Neural cell (in vitro differentiated cells): ENCODE measurements around the gene DLG2.

ENCODE experiments used
- EP300 ChIP-seq: fragments of 450-650 bp; conservative IDR thresholded peaks from 2 replicates; pipeline ENCODE4 v1.6.1; 2014; ENCODE audit warnings: antibody characterized with exemption, mild to moderate bottlenecking, moderate library complexity; ENCODE audit not compliant: poor library complexity, severe bottlenecking
- EZH2 ChIP-seq: fragments of 200-600, 300-800 bp; shearing (Covaris generic), sonication (generic); IDR thresholded peaks from 2 replicates; pipeline ENCODE4 v1.6.1; 2014; ENCODE audit warnings: antibody characterized with exemption, low read length, borderline replicate concordance, mild to moderate bottlenecking; ENCODE audit not compliant: insufficient read depth, poor library complexity, severe bottlenecking
- RAD21 ChIP-seq: fragments of 450-650 bp; conservative IDR thresholded peaks from 2 replicates; pipeline ENCODE4 v1.6.1; 2014; ENCODE audit warnings: antibody characterized with exemption, mild to moderate bottlenecking, moderate library complexity
- SMC3 ChIP-seq: fragments of 450-650 bp; conservative IDR thresholded peaks from 2 replicates; pipeline ENCODE4 v1.6.1; 2014; ENCODE audit warnings: antibody characterized with exemption, mild to moderate bottlenecking, moderate library complexity; ENCODE audit not compliant: poor library complexity
- TF ChIP-seq, protein P1 (sequence below): fragments of 450-650 bp; IDR thresholded peaks from 2 replicates; pipeline ENCODE4 v1.5.1; 2014; ENCODE audit warnings: antibody characterized with exemption, mild to moderate bottlenecking, moderate library complexity; ENCODE audit not compliant: poor library complexity, severe bottlenecking

DNA sequence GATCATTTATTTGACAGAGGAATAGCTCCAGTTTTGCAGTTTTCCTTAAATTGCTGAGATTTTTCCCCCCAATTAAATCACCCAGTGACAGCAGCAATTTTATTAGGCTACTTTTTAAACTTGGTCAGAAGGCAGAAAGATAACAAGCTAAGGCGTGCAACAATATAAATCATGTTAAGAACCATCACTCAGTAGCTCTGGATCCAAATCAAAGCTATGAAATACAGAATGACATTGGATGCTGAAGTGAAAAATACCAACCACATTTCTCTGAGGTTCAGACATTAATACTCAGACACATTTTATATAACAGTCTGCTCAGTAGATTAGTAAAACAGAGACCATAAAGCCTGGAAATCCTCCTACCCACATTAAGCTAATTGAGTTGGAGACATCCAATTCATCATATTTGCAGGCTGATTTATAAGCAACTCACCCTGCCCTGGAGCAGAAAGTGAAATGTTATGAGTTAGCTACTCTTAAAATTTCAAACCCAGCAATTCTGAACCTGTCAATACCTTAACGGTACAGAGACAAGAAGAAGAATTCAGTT lies 1108.4 kb downstream of the DLG2 start:
- TF ChIP-seq, protein P1, sequence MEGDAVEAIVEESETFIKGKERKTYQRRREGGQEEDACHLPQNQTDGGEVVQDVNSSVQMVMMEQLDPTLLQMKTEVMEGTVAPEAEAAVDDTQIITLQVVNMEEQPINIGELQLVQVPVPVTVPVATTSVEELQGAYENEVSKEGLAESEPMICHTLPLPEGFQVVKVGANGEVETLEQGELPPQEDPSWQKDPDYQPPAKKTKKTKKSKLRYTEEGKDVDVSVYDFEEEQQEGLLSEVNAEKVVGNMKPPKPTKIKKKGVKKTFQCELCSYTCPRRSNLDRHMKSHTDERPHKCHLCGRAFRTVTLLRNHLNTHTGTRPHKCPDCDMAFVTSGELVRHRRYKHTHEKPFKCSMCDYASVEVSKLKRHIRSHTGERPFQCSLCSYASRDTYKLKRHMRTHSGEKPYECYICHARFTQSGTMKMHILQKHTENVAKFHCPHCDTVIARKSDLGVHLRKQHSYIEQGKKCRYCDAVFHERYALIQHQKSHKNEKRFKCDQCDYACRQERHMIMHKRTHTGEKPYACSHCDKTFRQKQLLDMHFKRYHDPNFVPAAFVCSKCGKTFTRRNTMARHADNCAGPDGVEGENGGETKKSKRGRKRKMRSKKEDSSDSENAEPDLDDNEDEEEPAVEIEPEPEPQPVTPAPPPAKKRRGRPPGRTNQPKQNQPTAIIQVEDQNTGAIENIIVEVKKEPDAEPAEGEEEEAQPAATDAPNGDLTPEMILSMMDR: no peak
- TF ChIP-seq SMC3 (no peak), EZH2 (no peak), RAD21 (no peak), EP300 (no peak)
